ENCODE data around the gene PARK7.
"Not testable (repeated sequence)": the region's sequence is repeated elsewhere in the genome, so short reads cannot be mapped to it uniquely, and the experiment has no call there.

The PARK7 gene

GRCh38 chr1:7938070-7938469, 23.4 kb upstream of the PARK7 start:
- no peak for TF ChIP-seq CTCF (conservative IDR thresholded peaks at IDR 0.05)
- H3K27ac ChIP-seq, result no peak overlapping the region

GRCh38 chr1:7940034-7940433, 21.5 kb upstream of the PARK7 start:
- H3K27ac ChIP-seq, result no peak overlapping the region
- TF ChIP-seq CTCF (conservative IDR thresholded peaks at IDR 0.05), result no peak

- no peak within 1 kb of the TSS for H3K27ac ChIP-seq
- no peak for TF ChIP-seq CTCF (conservative IDR thresholded peaks at IDR 0.05)
These were observed 20.6 kb upstream of the PARK7 start, which contains the start of gene TNFRSF9 for GRCh38 chr1:7940745-7941436. TSS of gene TNFRSF9 (minus strand) at chr1:7940839. CDS start at chr1:7939994, 845 bp downstream.

GRCh38 chr1:7941437-7941793, 20.1 kb upstream of the PARK7 start:
- TF ChIP-seq CTCF (conservative IDR thresholded peaks at IDR 0.05), result no peak

GRCh38 chr1:7942214-7942921, 19.1 kb upstream of the PARK7 start:
- no peak overlapping the region for H3K27ac ChIP-seq
- peak; percentile 64 for TF ChIP-seq CTCF (conservative IDR thresholded peaks at IDR 0.05)

More at GRCh38 chr1:7941437-7941793, 20.1 kb upstream of the PARK7 start:
- H3K27ac ChIP-seq, result no peak overlapping the region

- TF ChIP-seq CTCF (conservative IDR thresholded peaks at IDR 0.05), result no peak
- H3K27ac ChIP-seq, result no peak overlapping the region
These were observed 18.3 kb upstream of the PARK7 start for GRCh38 chr1:7943251-7943650.

GRCh38 chr1:7948960-7949359, 12.6 kb upstream of the PARK7 start:
- TF ChIP-seq CTCF (conservative IDR thresholded peaks at IDR 0.05), result no peak
- H3K27ac ChIP-seq, result no peak overlapping the region

GRCh38 chr1:7952791-7953190, 8.7 kb upstream of the PARK7 start:
- H3K27ac ChIP-seq, result not testable (repeated sequence)

Data from VCaP (cell line).